PC-9 (cell line): ENCODE results near the gene OSBPL2.

Source experiments
- EZH2 ChIP-seq: fragments of 200-600 bp; sonication (generic); IDR thresholded peaks from 2 replicates; pipeline ENCODE4 v1.8.0; 2017; ENCODE audit warnings: antibody characterized with exemption, low read depth
- TF ChIP-seq, protein P1 (sequence below): fragments of 200-600 bp; sonication (generic); conservative IDR thresholded peaks from 2 replicates; pipeline ENCODE4 v1.6.1; 2017; ENCODE audit warnings: mixed run types, antibody characterized with exemption, mild to moderate bottlenecking, moderate library complexity

DNA sequence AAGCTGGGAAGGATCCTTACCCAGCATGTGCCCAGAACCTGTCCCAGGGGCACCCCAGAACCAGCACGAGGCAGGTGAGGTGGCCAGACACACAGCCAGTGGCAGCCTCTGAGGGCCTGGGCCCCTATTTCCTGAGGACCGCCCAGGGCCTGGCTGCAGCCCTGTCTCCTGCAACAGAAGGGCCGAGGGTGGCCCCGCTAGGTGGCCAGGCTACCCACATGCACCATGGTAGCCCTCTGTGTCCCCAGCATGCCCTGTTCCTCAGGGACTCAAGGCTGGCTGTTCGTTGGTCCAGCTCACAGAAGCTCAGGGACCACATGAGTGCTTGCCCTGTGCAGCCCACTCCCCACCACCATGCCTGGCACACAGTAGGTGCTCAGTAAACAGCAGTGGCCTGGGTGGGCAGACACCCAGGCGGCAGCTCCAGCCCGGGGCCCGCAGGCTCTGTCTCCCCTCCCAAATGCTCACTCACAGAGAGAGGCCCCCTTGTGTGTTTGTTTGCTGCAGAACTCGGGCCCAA is 26.5 kb upstream of the OSBPL2 start:
- TF ChIP-seq, protein P1, sequence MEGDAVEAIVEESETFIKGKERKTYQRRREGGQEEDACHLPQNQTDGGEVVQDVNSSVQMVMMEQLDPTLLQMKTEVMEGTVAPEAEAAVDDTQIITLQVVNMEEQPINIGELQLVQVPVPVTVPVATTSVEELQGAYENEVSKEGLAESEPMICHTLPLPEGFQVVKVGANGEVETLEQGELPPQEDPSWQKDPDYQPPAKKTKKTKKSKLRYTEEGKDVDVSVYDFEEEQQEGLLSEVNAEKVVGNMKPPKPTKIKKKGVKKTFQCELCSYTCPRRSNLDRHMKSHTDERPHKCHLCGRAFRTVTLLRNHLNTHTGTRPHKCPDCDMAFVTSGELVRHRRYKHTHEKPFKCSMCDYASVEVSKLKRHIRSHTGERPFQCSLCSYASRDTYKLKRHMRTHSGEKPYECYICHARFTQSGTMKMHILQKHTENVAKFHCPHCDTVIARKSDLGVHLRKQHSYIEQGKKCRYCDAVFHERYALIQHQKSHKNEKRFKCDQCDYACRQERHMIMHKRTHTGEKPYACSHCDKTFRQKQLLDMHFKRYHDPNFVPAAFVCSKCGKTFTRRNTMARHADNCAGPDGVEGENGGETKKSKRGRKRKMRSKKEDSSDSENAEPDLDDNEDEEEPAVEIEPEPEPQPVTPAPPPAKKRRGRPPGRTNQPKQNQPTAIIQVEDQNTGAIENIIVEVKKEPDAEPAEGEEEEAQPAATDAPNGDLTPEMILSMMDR = no peak
- no peak for TF ChIP-seq EZH2
